Measurements from ENCODE around the gene NIPAL1.

GRCh38 chr4:48033412-48033811, 16.8 kb downstream of the NIPAL1 start:
- TF ChIP-seq CTCF (IDR thresholded peaks at IDR 0.05; ENCODE audit: insufficient read depth, low read depth, low read length) (no peak), EZH2 (IDR thresholded peaks at IDR 0.05; ENCODE audit: insufficient read depth, low read length) (no peak)

All from astrocyte (in vitro differentiated cells and primary cell).